ENCODE measurements around the gene MICOS13. TPM values are rescaled to one million over a fixed set of nuclear protein-coding genes. Genes with fewer than 3 reads are reported as not detected.

The MICOS13 gene
- total RNA-seq, 4 donors from 2014 or later = 46.4 to 70.0 (median 59.3) TPM

GRCh38 chr19:5661483-5661882, 18.8 kb downstream of the MICOS13 start:
- H3K4me3 ChIP-seq = no peak overlapping the region
- peaks cover 92 to 100% (median 100%) of the 10 kb centered on the region in 4 donors for H3K36me3 ChIP-seq
- no peaks in the 10 kb centered on the region for H3K4me1 ChIP-seq
- intact Hi-C loops (cut with DNase I) = no loop called here
- H3K27me3 ChIP-seq = no peaks in the 10 kb centered on the region
- TF ChIP-seq EP300 (IDR thresholded peaks at IDR 0.05) (no peak), POLR2A (IDR thresholded peaks at IDR 0.05; ENCODE audit: low read depth) (no peak), CTCF (IDR thresholded peaks at IDR 0.05) (no peak), POLR2AphosphoS5 (IDR thresholded peaks at IDR 0.05) (no peak)
- no peaks in the 10 kb centered on the region for H3K9me3 ChIP-seq
- DNase-seq (ENCODE audit: extremely low spot score) = no peak
- WGBS = 96% methylated on average over 42 of the region's 42 CpGs
- H3K27ac ChIP-seq (replicated peaks in 1 of 4) = no peak overlapping the region

GRCh38 chr19:5655412-5655811, 24.9 kb downstream of the MICOS13 start:
- WGBS = 90% methylated on average over 5 of the region's 5 CpGs
- Histone ChIP-seq H3K36me3 (peaks cover 81 to 100% (median 100%) of the 10 kb centered on the region in 4 donors), H3K27ac (replicated peaks in 1 of 4) (no peak overlapping the region), H3K4me3 (no peak overlapping the region), H3K4me1 (no peaks in the 10 kb centered on the region), H3K27me3 (no peaks in the 10 kb centered on the region), H3K9me3 (no peaks in the 10 kb centered on the region)
- intact Hi-C loops (cut with DNase I) = no loop called here
- TF ChIP-seq CTCF (IDR thresholded peaks at IDR 0.05) = no peak
- no peak for TF ChIP-seq POLR2AphosphoS5 (IDR thresholded peaks at IDR 0.05)
- TF ChIP-seq POLR2A (IDR thresholded peaks at IDR 0.05; ENCODE audit: low read depth) = no peak
- no peak for DNase-seq (ENCODE audit: extremely low spot score)

DNA sequence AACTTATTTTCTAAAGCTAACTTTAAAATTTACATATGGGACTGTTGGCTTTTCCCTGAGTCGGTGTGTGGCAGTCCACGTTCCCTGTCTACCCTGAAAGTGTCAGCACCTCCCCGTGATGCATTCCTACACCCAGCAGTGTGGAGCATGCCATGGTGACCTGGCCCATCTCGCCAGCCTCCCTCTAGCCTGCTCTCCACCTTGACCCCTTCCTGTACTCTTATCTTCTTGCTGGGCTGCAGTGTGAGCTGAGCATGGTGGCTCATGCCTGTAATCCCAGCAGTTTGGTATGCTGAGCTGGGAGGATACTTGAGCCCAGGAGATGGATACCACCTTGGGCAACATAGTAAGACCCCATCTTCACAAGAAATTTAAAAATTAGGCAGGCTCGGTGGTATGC, 25.4 kb downstream of the MICOS13 start:
- WGBS = 92% methylated on average over 5 of the region's 5 CpGs
- Histone ChIP-seq H3K27ac (replicated peaks in 1 of 4) (no peak overlapping the region), H3K36me3 (peaks cover 82 to 100% (median 100%) of the 10 kb centered on the region in 4 donors), H3K9me3 (no peaks in the 10 kb centered on the region), H3K4me3 (no peak overlapping the region), H3K27me3 (no peaks in the 10 kb centered on the region), H3K4me1 (no peaks in the 10 kb centered on the region)
- intact Hi-C loops (cut with DNase I) = no loop called here
- no peak for DNase-seq (ENCODE audit: extremely low spot score)
- TF ChIP-seq POLR2A (IDR thresholded peaks at IDR 0.05; ENCODE audit: low read depth) (no peak), POLR2AphosphoS5 (IDR thresholded peaks at IDR 0.05) (no peak), CTCF (IDR thresholded peaks at IDR 0.05) (no peak), EP300 (IDR thresholded peaks at IDR 0.05) (no peak)

DNA sequence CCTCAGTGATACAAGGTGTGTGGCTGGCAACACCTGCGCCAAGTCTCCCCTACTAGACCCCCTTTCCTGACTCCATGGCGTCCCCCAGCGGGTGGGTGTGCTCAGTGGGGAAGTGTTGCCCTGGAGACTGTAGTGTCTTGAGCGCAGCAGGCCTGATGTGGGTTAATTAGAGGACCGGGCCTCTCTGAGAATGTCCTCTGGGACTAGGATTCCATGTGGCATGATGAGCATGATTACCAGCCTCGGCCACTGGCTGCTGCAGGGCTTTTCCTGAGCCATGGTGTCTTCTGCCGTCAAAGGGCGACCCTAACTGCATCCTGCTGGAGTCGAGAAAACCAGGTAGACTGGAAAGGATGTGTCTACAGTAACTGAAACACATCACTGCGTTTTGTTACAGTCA, 28.1 kb downstream of the MICOS13 start:
- no peaks in the 10 kb centered on the region for H3K4me1 ChIP-seq
- TF ChIP-seq POLR2AphosphoS5 (IDR thresholded peaks at IDR 0.05) (no peak), POLR2A (IDR thresholded peaks at IDR 0.05; ENCODE audit: low read depth) (no peak), CTCF (IDR thresholded peaks at IDR 0.05) (no peak), EP300 (IDR thresholded peaks at IDR 0.05) (no peak)

GRCh38 chr19:5651361-5651760, 29.0 kb downstream of the MICOS13 start:
- Histone ChIP-seq H3K9me3 (no peaks in the 10 kb centered on the region), H3K36me3 (peaks cover 77 to 92% (median 91%) of the 10 kb centered on the region in 4 donors), H3K27me3 (no peaks in the 10 kb centered on the region), H3K4me1 (no peaks in the 10 kb centered on the region), H3K27ac (replicated peaks in 1 of 4) (no peak overlapping the region), H3K4me3 (no peak overlapping the region)
- no peak for TF ChIP-seq CTCF (IDR thresholded peaks at IDR 0.05)
- no peak for TF ChIP-seq EP300 (IDR thresholded peaks at IDR 0.05)
- no peak for TF ChIP-seq POLR2A (IDR thresholded peaks at IDR 0.05; ENCODE audit: low read depth)
- TF ChIP-seq POLR2AphosphoS5 (IDR thresholded peaks at IDR 0.05) = no peak
- WGBS = 100% methylated on average over 5 of the region's 5 CpGs
- intact Hi-C loops (cut with DNase I) = no loop called here
- DNase-seq (ENCODE audit: extremely low spot score) = no peak

More for the DNA sequence above, 28.1 kb downstream of the MICOS13 start:
- WGBS = 95% methylated on average over 10 of the region's 10 CpGs
- DNase-seq (ENCODE audit: extremely low spot score) = no peak
- Histone ChIP-seq H3K36me3 (peaks cover 71 to 92% (median 91%) of the 10 kb centered on the region in 4 donors), H3K27me3 (no peaks in the 10 kb centered on the region), H3K4me3 (no peak overlapping the region), H3K9me3 (no peaks in the 10 kb centered on the region), H3K27ac (replicated peaks in 1 of 4) (no peak overlapping the region)
- intact Hi-C loops (cut with DNase I) = no loop called here

Data from esophagus muscularis mucosa (tissue), 4 donors.